K562 (cell line): ENCODE data around the gene MYG1. TPM values are rescaled to one million over a fixed set of nuclear protein-coding genes. Genes with fewer than 3 reads are reported as not detected.
A peak's percentile ranks its signal among the peaks of the same experiment; 100 is the strongest.

Experiments
- ATF1 ChIP-seq, 2 experiments: fragments of 450-650 bp in 1 of 2; IDR thresholded peaks; 2 replicates each; pipeline ENCODE4 v1.6.1; 2016; ENCODE audit warnings: missing compliant biosample characterization in 1 of 2, missing genetic modification characterization in 1 of 2
- CHD1 ChIP-seq: fragments of 200-600 bp; sonication (generic); IDR thresholded peaks from one replicate; pipeline ENCODE4 v1.6.1; 2012; ENCODE audit warnings: mild to moderate bottlenecking, moderate library complexity, low read length, inconsistent platforms
- CSDE1 ChIP-seq, 2 experiments: fragments of 450-650 bp; IDR thresholded peaks; 2 replicates each; pipeline ENCODE4 v1.6.1; 2016; ENCODE audit warnings: mild to moderate bottlenecking in 1 of 2
- HOXB6 ChIP-seq: fragments of 250-450 bp; sonication (Bioruptor Pico); IDR thresholded peaks from 2 replicates; pipeline ENCODE4 v1.5.1; 2022; ENCODE audit warnings: mild to moderate bottlenecking, borderline replicate concordance
- ILK ChIP-seq: fragments of 450-650 bp; IDR thresholded peaks from 2 replicates; pipeline ENCODE4 v1.6.1; 2016; ENCODE audit warnings: missing genetic modification characterization, low read depth, mild to moderate bottlenecking, missing compliant biosample characterization, moderate library complexity, borderline replicate concordance
- LCOR ChIP-seq: sonication (generic); formaldehyde crosslinking; IDR thresholded peaks from 2 replicates; pipeline ENCODE4 v1.8.0; 2022; ENCODE audit warnings: mild to moderate bottlenecking, missing genetic modification reagents
- NR2F6 ChIP-seq: fragments of 450-650 bp; formaldehyde crosslinking; IDR thresholded peaks from 2 replicates; pipeline ENCODE4 v1.4.0; 2020; ENCODE audit warnings: mild to moderate bottlenecking
- PHF8 ChIP-seq: fragments of 200-600 bp; sonication (generic); IDR thresholded peaks from 2 replicates; pipeline ENCODE4 v1.6.1; 2012; ENCODE audit warnings: mixed run types, mild to moderate bottlenecking, inconsistent platforms, low read length, moderate library complexity, borderline replicate concordance
- POLR2H ChIP-seq: IDR thresholded peaks from 2 replicates; pipeline ENCODE4 v1.6.1; 2016; ENCODE audit warnings: missing genetic modification characterization, low read depth, mild to moderate bottlenecking, control low read depth, missing compliant biosample characterization, moderate library complexity
- RBFOX2 ChIP-seq: fragments of 200-400 bp; formaldehyde crosslinking; IDR thresholded peaks from 2 replicates; pipeline ENCODE4 v1.6.1; 2017; ENCODE audit warnings: low read depth, mild to moderate bottlenecking, low read length, moderate library complexity
- SETDB1 ChIP-seq: IDR thresholded peaks from one replicate; pipeline ENCODE4 v1.6.1; 2012; ENCODE audit warnings: low read length, control low read depth, inconsistent platforms
- SRSF7 ChIP-seq: fragments of 200-400 bp; formaldehyde crosslinking; optimal IDR thresholded peaks from 2 replicates; pipeline ENCODE3; 2017; ENCODE audit warnings: mild to moderate bottlenecking, low read depth, low read length
- TCF3 ChIP-seq: sonication (generic); formaldehyde crosslinking; IDR thresholded peaks from 2 replicates; pipeline ENCODE4 v1.4.0; 2020; ENCODE audit warnings: mild to moderate bottlenecking, missing genetic modification reagents
- THRA ChIP-seq: fragments of 450-650 bp; IDR thresholded peaks from 2 replicates; pipeline ENCODE4 v1.6.1; 2017; ENCODE audit warnings: mild to moderate bottlenecking, moderate library complexity
- USF2 ChIP-seq: sonication (generic); formaldehyde crosslinking; IDR thresholded peaks from 2 replicates; pipeline ENCODE4 v1.5.0; 2020; ENCODE audit warnings: missing genetic modification reagents
- ZEB2 ChIP-seq: fragments of 450-650 bp; IDR thresholded peaks from 2 replicates; pipeline ENCODE4 v1.6.1; 2016
- ZNF175 ChIP-seq: fragments of 200-800 bp; sonication (Bioruptor generic); IDR thresholded peaks from 2 replicates; pipeline ENCODE4 v1.6.1; 2016; ENCODE audit warnings: low read depth, mild to moderate bottlenecking, missing genetic modification characterization, missing compliant biosample characterization
- ZNF277 ChIP-seq: fragments of 250-450 bp; sonication (Bioruptor Pico); IDR thresholded peaks from 2 replicates; pipeline ENCODE4 v1.8.0; 2022; ENCODE audit warnings: inconsistent platforms, mild to moderate bottlenecking, moderate library complexity, borderline replicate concordance
- ZNF316 ChIP-seq: fragments of 450-650 bp; IDR thresholded peaks from 2 replicates; pipeline ENCODE4 v1.6.1; 2016
- ZNF395 ChIP-seq: fragments of 200-800 bp; sonication (Bioruptor generic); IDR thresholded peaks from 2 replicates; pipeline ENCODE4 v1.6.1; 2017; ENCODE audit warnings: missing genetic modification characterization, missing compliant biosample characterization
- ZNF436 ChIP-seq: fragments of 250-450, 450-650 bp; sonication (Bioruptor Pico); formaldehyde crosslinking; IDR thresholded peaks from 2 replicates; pipeline ENCODE4 v1.7.0; 2020; ENCODE audit warnings: mild to moderate bottlenecking
- ZNF445 ChIP-seq: fragments of 250-450 bp; sonication (Bioruptor Pico); IDR thresholded peaks from 2 replicates; pipeline ENCODE4 v1.4.0; 2020; ENCODE audit warnings: low read depth, mild to moderate bottlenecking, moderate library complexity
- ZNF511 ChIP-seq: sonication (generic); formaldehyde crosslinking; IDR thresholded peaks from 2 replicates; pipeline ENCODE4 v1.8.0; 2022; ENCODE audit warnings: mild to moderate bottlenecking, missing genetic modification reagents
- polyA plus RNA-seq, 8 experiments: library from polyadenylated mRNA; depleted of rRNA in 4 of 8; stranded (reverse) in 5 of 8; unstranded in 3 of 8; fragments of >200 nt; fragmentation: Nextera tagmentation in 2 of 8; fragmentation: Illumina TruSeq in 1 of 8; extraction: Ambion mirVana in 2 of 8; extraction: Trizol in 1 of 8; gene quantifications; 2 replicates each; pipeline versions ENCODE4 v1.2.1 to v1.2.3, GENCODE V29; 2011 to 2014; ENCODE audit warnings: inconsistent platforms in 1 of 8, missing spikeins in 1 of 8
- total RNA-seq, 7 experiments: library from RNA; depleted of rRNA in 6 of 7; stranded (reverse); fragments of >200 nt in 6 of 7; fragmentation: Illumina TruSeq in 2 of 7; extraction: Trizol in 2 of 7; gene quantifications; 2 replicates each; pipeline versions ENCODE4 v1.2.1 to v1.2.3, GENCODE V29; 2011 to 2021; ENCODE audit warnings: low replicate concordance in 1 of 7

MYG1 gene
- total and polyA plus RNA-seq, 9 of the 15 experiments (the other 6 are each of a cell fraction or from before 2014, with no cell fraction given), result 0.45 to 5.6 (median 2.1) TPM

GRCh38 chr12:53295070-53295890 is 4.2 kb upstream of the MYG1 start, which contains the start of gene PFDN5 (continued):
- TF ChIP-seq ZNF511 (CRISPR knock-in tag) (no peak), SRSF7 (no peak), ZNF277 (CRISPR knock-in tag) (no peak), ZNF445 (CRISPR knock-in tag) (no peak), ZEB2 (no peak), HOXB6 (CRISPR knock-in tag) (no peak), RBFOX2 (peak; percentile 80), LCOR (CRISPR knock-in tag) (0 out of 2 replicates have a peak, but pooled peaks have one; percentile 54), CHD1 (peak; percentile 77), SETDB1 (no peak), USF2 (no peak), ZNF395 (CRISPR knock-in tag) (no peak), CSDE1 (IDR thresholded peaks at IDR 0.05) (peak in 1 of 2 experiments; percentile 66; a peak in 2 of 4 replicates), TCF3 (CRISPR knock-in tag) (peak; percentile 42; the same call in 1 of the 2 replicates), ZNF175 (CRISPR knock-in tag) (0 out of 2 replicates have a peak, but pooled peaks have one; percentile 30), ILK (tag) (no peak), ATF1 (CRISPR knock-in tag; IDR thresholded peaks at IDR 0.05) (no peak), ATF1 (tag; IDR thresholded peaks at IDR 0.05) (peak; percentile 74), ZNF436 (no peak), ZNF316 (no peak), POLR2H (tag) (peak; percentile 75), NR2F6 (no peak), PHF8 (peak; percentile 88), THRA (no peak)
